HG03135 (cell line): ENCODE measurements around the gene SYPL1.
A peak's percentile ranks its signal among the peaks of the same experiment; 100 is the strongest.

Experiments used
- ATAC-seq: cut with Tn5 transposase; IDR thresholded peaks from one replicate; pipeline ENCODE4 v1.9.1; 2021; ENCODE audit warnings: mild to moderate bottlenecking, moderate library complexity; ENCODE audit not compliant: unreplicated experiment

Gene SYPL1

GRCh38 chr7:106095634-106096033 lies 16.5 kb downstream of the SYPL1 start:
- ATAC-seq: no peak

DNA sequence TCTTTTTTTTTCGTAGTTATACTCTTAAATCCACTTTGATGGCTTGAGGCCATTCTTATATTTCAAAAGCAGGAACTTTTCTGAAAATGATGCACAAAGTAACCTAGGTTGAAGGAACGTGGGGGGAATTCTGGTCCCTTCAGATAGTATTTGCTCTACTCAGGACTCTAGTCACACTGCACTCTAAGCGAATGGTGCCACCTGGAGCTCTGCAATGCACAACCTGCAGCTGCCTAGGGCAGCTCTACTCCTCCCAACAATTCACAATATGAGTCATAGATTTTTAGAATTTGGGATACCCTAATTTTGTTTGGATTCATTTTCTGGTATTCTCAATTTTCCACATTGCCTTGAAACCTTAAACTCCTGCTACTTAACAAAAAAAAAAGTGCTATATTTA lies 17.3 kb downstream of the SYPL1 start:
- no peak for ATAC-seq

- ATAC-seq: no peak
Observed at GRCh38 chr7:106092204-106092603, 19.9 kb downstream of the SYPL1 start.

GRCh38 chr7:106089647-106090046 lies 22.5 kb downstream of the SYPL1 start:
- peak; percentile 89 for ATAC-seq

GRCh38 chr7:106088014-106088413 lies 24.1 kb downstream of the SYPL1 start:
- ATAC-seq: no peak

GRCh38 chr7:106086062-106086461 lies 26.1 kb downstream of the SYPL1 start:
- no peak for ATAC-seq

DNA sequence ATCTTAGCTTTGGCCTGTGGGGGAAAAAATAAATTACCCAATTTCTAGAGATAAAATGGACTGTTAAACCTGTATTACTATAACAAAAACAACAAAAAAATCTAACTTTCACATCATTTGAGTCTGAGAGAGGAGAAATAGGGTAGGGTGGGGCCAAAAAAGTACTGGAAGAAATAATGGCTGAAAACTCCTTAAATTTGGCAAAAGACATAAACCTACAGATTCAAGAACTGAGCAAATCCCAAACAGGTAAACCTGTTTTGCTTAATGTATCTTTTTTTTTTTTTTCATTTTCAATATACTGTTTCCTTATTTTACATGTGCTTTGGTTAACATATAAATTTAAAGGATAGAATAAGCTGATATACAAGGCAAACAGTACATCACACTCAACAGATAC lies 27.1 kb downstream of the SYPL1 start:
- no peak for ATAC-seq

DNA sequence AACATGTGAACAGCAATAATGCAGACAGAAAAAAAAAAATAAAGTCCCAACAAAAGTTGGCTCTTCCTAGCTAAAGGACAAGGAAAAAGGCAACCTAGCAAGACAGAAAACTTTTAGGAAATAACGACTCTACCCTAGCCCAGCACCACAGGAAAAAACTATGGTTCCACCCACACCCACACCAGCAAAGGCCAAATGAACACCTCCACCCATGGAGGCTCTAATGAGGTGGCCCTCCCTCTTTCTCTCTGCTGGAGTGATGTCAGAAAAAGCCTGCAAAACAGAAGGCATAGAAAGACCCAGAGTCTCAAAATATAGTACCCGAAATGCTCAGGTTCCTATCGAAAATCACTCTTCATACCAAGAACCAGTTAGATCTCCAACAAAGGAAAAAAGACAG lies 28.4 kb downstream of the SYPL1 start:
- ATAC-seq: no peak

GRCh38 chr7:106082087-106082854 lies 29.8 kb downstream of the SYPL1 start:
- ATAC-seq: no peak

DNA sequence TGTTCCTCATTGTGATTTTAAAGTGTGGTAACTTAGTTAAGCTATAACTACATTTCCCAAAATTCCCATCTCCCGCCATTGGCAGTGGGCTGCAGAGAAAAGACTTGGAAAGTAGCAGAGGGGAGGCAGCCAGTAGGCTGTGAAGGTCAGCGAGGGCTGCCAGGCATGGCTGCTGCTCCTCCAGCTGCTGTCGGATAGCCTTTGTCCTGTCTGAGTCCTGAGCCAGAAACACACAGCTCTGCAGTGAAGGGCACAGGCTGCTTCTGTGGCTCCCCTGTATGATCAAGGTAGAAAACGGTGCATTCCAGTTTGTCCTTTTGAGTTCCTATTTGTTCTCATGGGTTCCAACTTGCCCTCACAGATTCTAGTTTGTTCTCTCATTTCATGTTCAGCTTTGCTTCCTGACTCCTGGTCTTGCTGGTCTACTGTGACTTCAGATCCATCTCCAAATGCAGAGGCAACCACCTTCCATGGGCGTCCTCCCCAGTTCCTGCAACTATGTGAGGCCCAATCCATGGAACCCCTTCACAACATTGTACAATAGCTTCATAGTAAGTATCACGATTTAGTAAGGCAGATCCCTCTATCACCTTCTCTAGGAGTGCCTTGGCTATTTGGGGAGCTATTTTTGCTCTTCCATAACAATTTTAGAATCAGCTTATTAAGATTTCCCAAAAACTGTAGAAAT lies 31.7 kb downstream of the SYPL1 start:
- ATAC-seq: no peak

GRCh38 chr7:106076537-106076936 lies 35.6 kb downstream of the SYPL1 start:
- no peak for ATAC-seq

- no peak for ATAC-seq
Observed at GRCh38 chr7:106075937-106076336, 36.2 kb downstream of the SYPL1 start.

GRCh38 chr7:106074257-106074656 lies 37.9 kb downstream of the SYPL1 start:
- no peak for ATAC-seq

GRCh38 chr7:106073701-106074100 lies 38.4 kb downstream of the SYPL1 start:
- no peak for ATAC-seq

- no peak for ATAC-seq
Observed at GRCh38 chr7:106072715-106073091, 39.4 kb downstream of the SYPL1 start.

- no peak for ATAC-seq
Observed at GRCh38 chr7:106071999-106072714, 40.0 kb downstream of the SYPL1 start.

GRCh38 chr7:106071356-106071998 lies 40.6 kb downstream of the SYPL1 start:
- ATAC-seq: peak; percentile 95

DNA sequence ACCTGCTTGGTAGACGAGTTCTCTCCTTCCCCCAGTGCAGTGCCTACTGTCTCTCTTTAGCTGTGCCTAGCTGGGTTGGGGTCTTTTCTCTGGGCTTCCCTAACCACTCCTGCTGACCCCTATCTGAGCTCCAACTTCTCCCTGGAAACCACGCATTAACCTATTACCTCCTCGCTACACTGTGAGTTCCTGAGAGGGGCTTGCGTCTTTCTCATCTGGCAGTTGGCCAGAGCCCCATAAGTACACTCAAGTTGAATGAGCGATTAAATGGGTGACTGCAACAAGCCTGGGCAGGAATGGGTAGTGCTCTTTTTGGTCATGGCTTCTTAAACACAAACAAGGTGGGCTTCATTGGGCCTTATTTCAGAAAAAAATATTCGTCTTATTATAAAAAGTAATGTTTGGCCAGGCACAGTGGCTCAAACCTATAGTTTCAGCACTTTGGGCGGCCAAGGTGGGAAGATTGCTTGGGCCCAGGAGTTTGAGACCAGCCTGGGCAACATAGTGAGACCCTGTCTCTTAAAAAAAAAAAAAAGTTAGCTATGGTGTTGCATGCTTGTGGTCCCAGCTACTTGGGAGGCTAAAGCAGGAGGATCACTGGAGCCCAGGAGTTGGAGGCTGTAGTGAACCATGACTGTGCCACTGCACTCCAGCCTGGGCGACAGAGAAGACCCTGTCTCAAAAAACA lies 41.4 kb downstream of the SYPL1 start:
- no peak for ATAC-seq

- no peak for ATAC-seq
Observed at GRCh38 chr7:106070201-106070551, 41.9 kb downstream of the SYPL1 start.

DNA sequence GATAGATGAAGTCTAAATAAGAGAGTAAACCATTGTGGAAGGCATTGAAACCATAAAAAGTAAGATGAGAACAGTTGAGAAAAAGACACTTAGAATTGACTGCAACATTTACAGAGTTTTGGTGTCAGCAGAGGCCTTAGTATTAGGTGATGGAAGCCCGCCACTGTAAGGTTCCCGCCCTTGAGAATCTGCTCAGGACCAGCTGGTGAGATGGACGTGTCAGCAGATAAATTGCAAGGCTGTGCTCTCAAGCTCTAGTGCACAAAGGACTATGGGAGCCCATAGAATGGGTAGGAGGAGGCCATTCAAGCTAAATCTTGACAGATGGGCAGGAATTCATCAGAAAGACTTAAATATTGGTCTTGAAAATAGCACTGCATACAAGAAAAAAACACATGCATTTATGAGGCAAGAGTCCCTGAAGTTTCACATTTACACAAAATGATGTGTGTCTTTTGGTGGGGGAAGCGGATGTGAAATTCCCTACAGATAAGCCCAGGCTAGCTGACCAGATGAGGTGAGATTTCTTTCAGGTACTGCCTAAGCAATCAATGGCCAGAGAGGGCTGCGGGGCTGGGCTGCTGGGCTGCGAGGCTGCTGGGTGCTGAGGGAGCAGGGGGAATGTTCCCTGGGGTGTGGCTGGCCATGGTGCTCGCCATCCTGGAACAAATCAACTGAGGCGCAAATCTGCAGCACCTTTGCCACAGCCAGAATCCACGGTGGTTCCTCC lies 42.5 kb downstream of the SYPL1 start:
- ATAC-seq: no peak
